ENCODE measurements around the gene SETSIP. TPM values are rescaled to one million over a fixed set of nuclear protein-coding genes. Genes with fewer than 3 reads are reported as not detected.
"Not testable (repeated sequence)": the region's sequence is repeated elsewhere in the genome, so short reads cannot be mapped to it uniquely, and the experiment has no call there.

The SETSIP gene
- not detected in 2 replicates for total RNA-seq (2014; rRNA removed; shearing (Covaris generic))

GRCh38 chr1:92075311-92075710, at the start of gene SETSIP:
Gene SETSIP (minus strand): TSS chr1:92075411. CDS start chr1:92075411, 0 bp downstream.
- DNase-seq (ENCODE audit: low read depth), result no peak

DNA sequence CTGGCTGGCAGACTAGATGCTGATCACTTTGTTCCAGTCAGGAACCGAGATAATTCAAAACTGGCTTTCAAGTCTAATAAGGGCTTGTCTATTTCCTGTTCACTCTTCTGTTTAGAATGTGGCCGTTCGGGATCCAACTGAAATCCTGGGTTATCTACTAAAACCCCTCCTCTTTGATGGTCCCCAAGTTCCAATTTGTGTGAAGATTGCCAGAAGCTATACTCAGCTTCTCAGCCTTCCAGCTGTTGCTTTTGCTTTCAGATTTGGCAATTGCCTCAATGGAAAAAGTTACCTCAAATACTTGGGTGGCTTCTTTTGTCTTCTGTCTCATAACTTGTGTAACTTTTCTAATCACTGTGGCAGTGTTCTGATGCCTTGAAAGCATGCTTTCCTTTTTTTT, 48.7 kb upstream of the SETSIP start:
- DNase-seq (ENCODE audit: low read depth), result no peak

DNA sequence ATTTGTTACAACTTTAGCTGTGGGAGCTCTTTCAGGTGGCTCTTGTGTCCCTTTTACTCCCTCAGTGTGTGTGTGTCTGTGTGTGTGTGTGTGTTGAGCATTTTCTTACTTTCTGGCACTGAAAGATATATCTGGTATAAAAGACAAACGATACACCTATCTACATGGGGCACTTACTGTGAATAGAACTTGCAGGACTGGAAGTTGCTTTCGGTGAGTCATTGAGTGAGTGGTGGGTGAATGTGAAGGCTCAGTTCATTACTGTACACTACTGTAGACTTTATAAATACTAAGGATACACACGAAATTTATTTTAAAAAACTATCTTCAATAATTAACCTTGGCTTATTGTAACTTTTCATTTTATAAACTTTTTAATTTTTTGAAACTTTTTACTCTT, 43.6 kb upstream of the SETSIP start:
- DNase-seq (ENCODE audit: low read depth), result no peak

- DNase-seq (ENCODE audit: low read depth), result no peak
Measured at GRCh38 chr1:92117526-92117925, 42.3 kb upstream of the SETSIP start.

DNA sequence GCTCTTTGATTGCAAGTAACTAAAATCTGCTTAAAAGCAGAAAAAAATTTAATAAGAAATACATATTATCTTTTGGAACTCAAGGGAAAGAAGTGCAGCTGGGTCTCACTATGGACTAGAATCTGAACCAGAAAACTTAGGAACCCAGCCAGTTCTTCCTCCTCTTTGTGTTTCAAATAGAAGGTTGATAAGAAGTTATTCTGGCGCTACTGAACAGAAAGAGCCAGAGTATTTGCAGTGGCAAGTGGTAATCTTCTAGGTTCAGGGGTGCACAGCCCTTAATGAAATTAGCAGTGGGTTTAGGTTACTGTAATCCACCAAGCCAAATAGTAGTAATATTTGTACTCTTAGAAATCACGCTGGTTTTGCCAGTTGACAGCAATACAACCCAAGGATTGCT, 33.4 kb upstream of the SETSIP start:
- no peak for DNase-seq (ENCODE audit: low read depth)

DNA sequence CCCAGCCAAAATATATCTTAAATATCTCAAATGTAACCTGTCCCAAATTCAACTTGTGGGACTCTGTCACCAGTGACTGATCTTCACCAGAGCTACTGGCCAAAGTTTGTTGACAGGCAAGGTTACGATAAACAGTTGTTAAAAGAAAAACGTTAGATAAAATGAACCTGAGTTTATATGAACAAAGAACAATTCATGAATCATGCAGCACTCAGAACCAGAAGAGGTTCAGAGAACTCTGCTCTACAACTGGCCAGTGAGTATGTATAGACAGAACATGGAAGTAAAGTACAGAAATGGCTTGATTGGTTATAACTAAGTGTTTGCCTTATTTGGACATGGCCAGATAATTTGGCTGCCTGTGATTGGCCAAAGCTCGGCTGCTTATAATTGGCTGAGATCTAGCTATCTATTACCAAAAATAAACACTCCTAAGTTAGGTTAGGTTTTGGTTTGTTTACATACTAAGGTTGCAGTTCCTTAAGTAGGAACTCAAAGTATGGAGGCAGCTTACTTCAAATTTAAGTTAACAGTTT, 30.4 kb upstream of the SETSIP start:
- no peak for DNase-seq (ENCODE audit: low read depth)

DNA sequence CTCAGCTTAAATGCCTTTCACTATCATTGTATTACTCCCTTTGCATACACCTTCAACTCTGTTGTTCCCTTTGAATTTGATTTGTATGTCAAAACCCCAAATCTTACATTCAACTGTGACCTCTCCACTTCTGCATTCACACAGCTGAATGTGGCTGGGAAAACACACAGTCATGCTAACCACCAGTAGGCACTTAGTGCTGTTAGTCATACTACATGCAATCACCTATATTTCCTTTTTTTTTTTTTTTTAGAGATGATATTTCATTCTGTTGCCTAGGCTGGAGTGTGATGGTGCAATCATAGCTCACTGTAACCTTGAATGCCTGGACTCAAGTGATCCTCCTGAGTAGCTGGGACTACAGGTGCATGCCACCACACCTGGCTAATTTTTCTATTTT, 21.1 kb upstream of the SETSIP start:
- no peak for DNase-seq (ENCODE audit: low read depth)

- no peak for DNase-seq (ENCODE audit: low read depth)
Measured at GRCh38 chr1:92095874-92096273, 20.7 kb upstream of the SETSIP start.

- DNase-seq (ENCODE audit: low read depth), result no peak
Measured at GRCh38 chr1:92094595-92094994, 19.4 kb upstream of the SETSIP start.

DNA sequence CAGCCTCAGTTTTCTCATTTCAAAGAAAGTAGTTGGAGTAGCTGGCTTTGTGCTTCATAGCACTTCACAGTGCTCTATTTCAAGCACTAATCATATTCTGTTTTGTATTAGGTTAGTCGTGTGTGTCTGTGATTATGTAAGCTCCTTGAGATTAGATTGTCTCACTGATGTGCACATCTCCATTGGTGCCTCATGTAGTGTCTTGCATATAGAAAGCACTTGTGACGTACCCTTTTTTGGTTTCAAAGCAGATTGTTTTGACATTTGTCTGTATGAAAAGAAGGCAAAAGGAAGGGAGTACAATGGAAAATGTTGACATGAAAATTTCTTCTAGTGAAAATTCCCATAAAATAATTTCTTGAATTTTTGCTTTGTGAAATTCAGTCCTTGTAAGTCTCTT, 18.9 kb upstream of the SETSIP start:
- no peak for DNase-seq (ENCODE audit: low read depth)

- no peak for DNase-seq (ENCODE audit: low read depth)
Measured at GRCh38 chr1:92091625-92092024, 16.4 kb upstream of the SETSIP start.

DNA sequence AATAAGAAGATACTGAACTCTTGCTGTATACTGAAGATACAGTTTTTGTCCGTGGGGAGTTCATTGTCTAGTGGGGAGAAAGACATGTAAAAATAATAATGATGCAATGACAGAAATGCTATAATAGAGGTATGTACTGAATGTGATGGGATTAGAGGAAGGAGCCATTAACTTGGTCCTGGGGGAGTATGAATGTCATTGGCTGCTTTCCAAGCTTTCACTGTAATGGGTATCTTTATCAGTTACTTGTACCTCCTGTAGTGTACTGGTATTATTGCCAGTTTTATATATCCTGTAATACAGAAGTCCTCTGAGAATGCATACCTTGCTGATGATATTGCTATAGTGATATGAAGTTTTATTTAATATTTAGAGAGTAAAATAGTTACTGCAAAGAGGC, 12.3 kb upstream of the SETSIP start:
- no peak for DNase-seq (ENCODE audit: low read depth)

DNA sequence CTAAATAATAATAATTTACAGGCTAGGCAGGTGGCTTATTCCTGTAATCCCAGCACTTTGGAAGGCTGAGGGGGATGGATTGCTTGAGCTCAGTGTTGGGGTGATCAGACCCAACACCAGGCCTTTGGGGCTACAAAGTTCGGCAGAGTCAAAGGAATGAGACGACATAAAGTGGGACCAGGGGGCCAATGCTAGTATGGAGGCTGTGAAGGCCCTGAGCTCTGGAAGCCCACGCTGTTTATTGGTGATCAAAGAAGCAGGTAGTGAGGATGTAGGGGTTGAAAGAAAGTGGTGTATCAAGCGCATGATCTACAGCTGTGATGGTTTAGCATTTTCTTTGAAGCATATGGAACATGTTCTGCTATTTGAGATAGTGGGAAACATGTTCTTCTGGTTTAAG, 10.5 kb upstream of the SETSIP start:
- no peak for DNase-seq (ENCODE audit: low read depth)

DNA sequence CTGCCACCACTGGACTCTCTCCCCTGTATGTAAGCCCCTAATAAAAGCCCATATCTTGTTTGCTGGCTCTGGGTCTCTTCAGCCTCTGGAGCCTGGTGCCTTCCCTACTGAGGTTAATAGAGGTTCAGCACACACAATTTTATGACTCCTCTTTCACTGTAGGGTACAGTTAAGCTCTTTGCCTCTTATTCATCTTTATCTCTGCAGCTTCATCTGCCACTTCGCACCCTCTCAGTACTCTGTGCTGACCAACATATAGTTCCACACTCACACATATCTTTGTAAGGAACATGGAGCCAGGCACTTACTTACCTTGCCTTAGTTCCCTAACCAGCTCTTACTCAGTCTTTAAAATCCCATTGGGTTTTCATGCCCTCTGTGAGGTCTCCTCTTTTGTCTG, 9.4 kb upstream of the SETSIP start:
- no peak for DNase-seq (ENCODE audit: low read depth)

- DNase-seq (ENCODE audit: low read depth), result no peak
Measured at GRCh38 chr1:92081031-92081430, 5.8 kb upstream of the SETSIP start.

DNA sequence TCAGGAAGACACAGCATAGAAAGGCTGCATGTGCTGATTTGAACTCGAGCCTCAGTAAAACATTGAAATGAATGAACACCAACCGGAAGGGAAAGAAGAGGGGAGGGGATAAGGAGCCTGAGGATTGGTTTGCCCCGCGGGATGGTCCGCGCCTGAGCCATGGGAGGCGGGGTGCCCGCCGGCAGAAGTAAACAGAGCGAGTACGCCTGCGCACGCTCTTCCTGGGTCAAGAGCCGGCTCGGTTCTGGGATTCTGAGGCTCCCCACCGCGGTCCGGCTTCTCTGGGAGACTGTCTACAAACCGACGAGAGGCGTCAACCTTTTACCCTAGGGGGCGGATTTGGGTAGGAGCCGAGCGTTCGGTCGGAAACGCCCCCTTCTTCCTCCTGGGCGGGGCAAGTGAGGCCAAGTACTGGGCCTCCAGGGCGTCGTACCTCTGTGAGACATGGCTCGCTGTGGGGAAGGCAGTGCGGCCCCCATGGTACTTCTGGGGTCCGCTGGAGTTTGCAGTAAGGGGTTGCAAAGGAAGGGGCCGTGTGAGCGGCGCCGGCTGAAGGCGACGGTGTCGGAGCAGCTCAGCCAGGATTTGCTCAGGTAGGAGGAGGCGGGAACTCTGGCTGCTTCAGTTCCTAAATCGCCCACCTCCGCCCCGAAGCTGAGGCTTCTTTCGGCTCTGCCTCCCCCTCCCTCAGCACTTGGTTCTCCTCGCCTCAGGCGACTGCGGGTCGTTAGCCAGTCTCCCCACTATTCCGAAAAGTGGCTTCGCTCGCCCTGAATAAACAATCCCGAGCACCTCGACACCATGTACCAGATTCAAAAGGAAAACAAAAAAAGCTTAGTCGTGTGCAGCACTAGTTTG, 5.1 kb upstream of the SETSIP start, which contains the start of gene BTBD8:
BTBD8 (plus strand) TSS at position 218 of the 858 bp plus-strand sequence; CDS start at position 445, 227 bp downstream.
- peak; percentile 66 for DNase-seq (ENCODE audit: low read depth)

- DNase-seq (ENCODE audit: low read depth), result no peak
Measured at GRCh38 chr1:92079441-92079840, 4.2 kb upstream of the SETSIP start.

GRCh38 chr1:92078077-92078476, 2.9 kb upstream of the SETSIP start:
- DNase-seq (ENCODE audit: low read depth), result not testable (repeated sequence)

GRCh38 chr1:92076363-92076762, 1.2 kb upstream of the SETSIP start:
- no peak for DNase-seq (ENCODE audit: low read depth)

DNA sequence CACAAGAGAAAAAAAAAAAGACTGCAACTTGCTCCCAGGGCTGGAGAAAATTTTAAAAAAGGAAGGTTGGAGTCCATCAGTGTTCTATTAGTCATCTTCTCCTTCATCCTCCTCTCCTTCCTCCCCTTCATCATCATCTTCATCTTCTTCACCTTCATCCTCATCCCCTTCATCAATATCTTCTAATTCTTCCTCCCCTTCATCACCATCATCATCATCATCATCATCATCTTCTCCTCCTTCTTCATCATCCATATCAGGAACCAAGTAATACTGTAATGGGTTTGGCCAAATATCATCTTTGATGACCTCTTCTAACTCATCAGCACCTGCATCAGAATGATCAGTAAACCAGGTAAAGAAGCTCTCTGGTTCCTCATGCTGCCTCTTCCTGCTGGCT, 765 bp downstream of the SETSIP start:
- not testable (repeated sequence) for DNase-seq (ENCODE audit: low read depth)

DNA sequence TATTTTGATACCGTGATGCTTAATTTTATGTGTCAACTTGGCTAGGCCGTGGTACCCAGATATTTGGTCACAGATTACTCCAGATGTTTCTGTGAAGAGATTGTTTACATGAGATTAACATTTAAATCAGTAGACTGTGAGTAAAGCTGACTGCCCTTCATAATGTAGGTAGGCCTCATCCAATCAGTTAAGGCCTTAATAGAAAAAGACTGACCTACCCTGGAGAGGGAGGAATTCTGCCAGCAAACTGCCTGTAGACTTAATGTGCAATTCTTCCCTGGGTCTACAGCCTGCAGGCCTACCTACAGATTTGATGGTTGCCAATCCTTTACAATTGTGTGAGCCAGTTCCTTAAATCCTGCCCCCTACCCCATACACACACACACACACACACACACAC, 4.3 kb downstream of the SETSIP start:
- no peak for DNase-seq (ENCODE audit: low read depth)

DNA sequence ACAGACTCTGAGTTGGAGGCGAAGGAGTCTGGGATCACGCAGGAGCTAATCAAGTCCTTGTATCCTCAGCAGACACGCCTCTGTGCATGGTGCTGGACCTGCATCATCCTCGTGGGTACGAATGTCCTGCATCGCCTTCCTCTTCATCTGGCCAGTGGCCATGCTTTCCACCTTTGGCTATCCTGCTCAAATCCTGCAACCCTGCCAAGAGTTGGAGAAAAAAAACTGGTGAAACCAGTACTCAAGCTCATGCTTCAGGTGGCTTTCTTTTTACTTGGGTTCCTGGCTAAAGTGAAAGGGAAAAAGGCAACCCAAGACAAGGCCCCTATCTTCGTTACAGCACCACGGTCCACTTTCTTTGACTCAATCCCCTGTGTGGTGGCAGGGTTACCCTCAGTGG, 8.9 kb downstream of the SETSIP start:
- no peak for DNase-seq (ENCODE audit: low read depth)

- DNase-seq (ENCODE audit: low read depth), result peak; percentile 7
Measured at GRCh38 chr1:92065042-92065441, 10.2 kb downstream of the SETSIP start.

All from RPMI7951 (cell line).